Measurements from ENCODE around the gene PRAMEF15.
"Not testable (repeated sequence)": the region's sequence is repeated elsewhere in the genome, so short reads cannot be mapped to it uniquely, and the experiment has no call there.

GRCh38 chr1:13277016-13277415, 38.4 kb upstream of the PRAMEF15 start:
- TF ChIP-seq TEAD4 (CRISPR knock-in tag; IDR thresholded peaks at IDR 0.05); CTCF (IDR thresholded peaks at IDR 0.05); ZNF416 (CRISPR knock-in tag; IDR thresholded peaks at IDR 0.05); E2F4 (CRISPR knock-in tag; IDR thresholded peaks at IDR 0.05; ENCODE audit: borderline replicate concordance, low read depth); TCF7 (CRISPR knock-in tag; IDR thresholded peaks at IDR 0.05; ENCODE audit: low read depth); CREM (CRISPR knock-in tag; IDR thresholded peaks at IDR 0.05); SMAD3 (CRISPR knock-in tag; IDR thresholded peaks at IDR 0.05; ENCODE audit: borderline replicate concordance); KAT7 (CRISPR knock-in tag; IDR thresholded peaks at IDR 0.05; ENCODE audit: borderline replicate concordance); SMAD4 (CRISPR knock-in tag; IDR thresholded peaks at IDR 0.05); MLX (CRISPR knock-in tag; IDR thresholded peaks at IDR 0.05): not testable (repeated sequence)

Measured in WTC11 (cell line).